ENCODE results near the gene OR7A17.

Gene OR7A17

DNA sequence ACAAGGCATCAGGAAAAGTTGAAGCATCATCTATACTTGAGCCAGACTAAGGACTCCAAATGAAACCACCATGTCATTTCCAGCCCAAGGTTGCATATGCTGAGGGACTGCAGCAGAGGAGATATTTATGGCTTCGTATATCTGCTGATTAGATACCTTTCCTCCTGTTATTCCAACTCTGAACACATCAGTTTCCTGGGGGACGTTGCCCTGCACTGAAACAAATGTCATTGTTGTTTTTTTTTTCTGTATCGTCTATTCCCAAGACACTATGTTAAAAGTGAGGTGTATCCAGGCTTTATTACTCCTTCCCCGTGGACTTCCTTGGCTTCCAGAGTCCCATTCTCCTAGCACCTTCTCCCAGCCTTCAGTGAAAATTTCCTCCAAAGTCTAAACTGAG is at the start of gene OR7A17:
Gene OR7A17, minus strand, starts transcription at position 101 of the 400 bp plus-strand sequence. CDS start 4,777 bp downstream, outside the sequence.
- DNase-seq, result no peak

DNA sequence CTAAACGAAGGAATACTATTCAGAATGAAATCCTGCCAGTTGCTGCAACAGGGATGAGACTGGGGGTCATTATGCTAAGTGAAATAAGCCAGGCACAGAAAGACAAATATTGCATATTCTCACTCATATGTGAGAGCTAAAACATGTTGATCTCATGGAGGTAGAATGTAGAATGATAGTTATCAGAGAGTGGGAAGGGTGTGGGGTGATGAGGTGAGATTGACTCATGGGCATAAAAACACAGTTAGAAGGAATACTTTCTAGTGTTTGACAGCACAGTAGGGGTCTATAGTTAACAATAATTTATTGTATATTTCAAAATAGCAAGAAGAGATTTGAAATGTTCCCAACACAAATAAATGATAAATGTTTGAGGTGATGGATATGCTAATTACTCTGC is 47.6 kb upstream of the OR7A17 start:
- no peak for DNase-seq

- no peak for DNase-seq
Measured at GRCh38 chr19:14916848-14917247, 30.9 kb upstream of the OR7A17 start.

GRCh38 chr19:14915116-14915515 is 29.2 kb upstream of the OR7A17 start:
- DNase-seq, result no peak

- no peak for DNase-seq
Measured at GRCh38 chr19:14906711-14907110, 20.8 kb upstream of the OR7A17 start.

GRCh38 chr19:14901675-14902260 is 15.8 kb upstream of the OR7A17 start:
- no peak for DNase-seq

- no peak for DNase-seq
Measured at GRCh38 chr19:14890643-14891379, 4.9 kb upstream of the OR7A17 start.

DNA sequence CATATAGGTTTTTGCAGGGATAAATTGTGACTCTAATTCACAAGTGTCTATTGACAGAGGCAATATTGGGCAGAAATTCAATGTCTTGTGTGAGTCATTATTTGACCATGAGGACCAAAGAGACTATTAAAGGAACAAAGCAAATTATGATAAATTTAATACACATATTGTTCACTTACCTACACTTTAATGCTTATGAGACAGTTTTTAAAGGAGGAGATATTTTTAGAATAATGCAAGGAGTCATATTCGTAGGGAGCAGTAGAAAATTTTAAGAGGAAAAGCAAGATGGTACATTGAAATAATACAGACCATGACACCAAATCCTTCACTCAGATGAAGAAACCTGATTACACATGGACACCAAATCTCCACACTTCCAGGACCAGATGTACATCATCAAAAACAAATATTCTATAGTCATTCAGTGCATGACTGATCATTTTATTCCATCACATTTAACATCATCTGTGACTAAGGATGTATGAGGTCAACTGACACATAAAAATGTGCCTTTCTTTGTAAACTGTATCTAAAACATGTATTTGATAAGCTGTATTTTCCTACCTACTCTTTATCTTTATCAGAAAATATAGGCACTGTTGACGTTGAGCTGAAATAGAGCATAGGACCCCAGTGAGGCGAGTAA is 4.2 kb upstream of the OR7A17 start:
- no peak for DNase-seq

- no peak for DNase-seq
Measured at GRCh38 chr19:14871619-14872230, 14.2 kb downstream of the OR7A17 start.

- no peak for DNase-seq
Measured at GRCh38 chr19:14868497-14868896, 17.4 kb downstream of the OR7A17 start.

GRCh38 chr19:14848822-14849221 is 37.1 kb downstream of the OR7A17 start, which contains the start of gene OR7A10:
TSS of gene OR7A10 (minus strand) at chr19:14848922. CDS start at chr19:14841877, 7,045 bp downstream.
- no peak for DNase-seq

- DNase-seq, result no peak
Measured at GRCh38 chr19:14843578-14843977, 42.4 kb downstream of the OR7A17 start.

DNA sequence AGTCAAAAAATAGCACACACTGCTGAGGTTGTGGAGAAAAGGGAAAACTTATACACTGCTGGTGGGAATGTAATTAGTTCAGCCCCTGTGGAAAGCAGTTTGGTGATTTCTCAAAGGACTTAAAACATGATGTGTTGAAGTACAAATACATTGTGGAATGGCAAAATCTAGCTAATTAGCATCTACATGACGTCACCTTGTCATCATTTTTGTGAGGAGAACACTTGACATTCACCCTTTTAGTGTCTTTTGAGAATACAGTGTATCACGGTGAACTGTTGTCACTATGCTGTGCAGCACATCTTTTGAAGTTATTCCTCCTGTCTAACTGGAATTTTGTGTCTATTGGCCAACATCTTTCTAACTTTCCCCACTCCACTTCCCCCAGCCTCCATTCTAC is 42.8 kb downstream of the OR7A17 start:
- DNase-seq, result no peak

GRCh38 chr19:14840206-14840605 is 45.7 kb downstream of the OR7A17 start:
- DNase-seq, result no peak

GRCh38 chr19:14837391-14837790 is 48.5 kb downstream of the OR7A17 start:
- no peak for DNase-seq

DNA sequence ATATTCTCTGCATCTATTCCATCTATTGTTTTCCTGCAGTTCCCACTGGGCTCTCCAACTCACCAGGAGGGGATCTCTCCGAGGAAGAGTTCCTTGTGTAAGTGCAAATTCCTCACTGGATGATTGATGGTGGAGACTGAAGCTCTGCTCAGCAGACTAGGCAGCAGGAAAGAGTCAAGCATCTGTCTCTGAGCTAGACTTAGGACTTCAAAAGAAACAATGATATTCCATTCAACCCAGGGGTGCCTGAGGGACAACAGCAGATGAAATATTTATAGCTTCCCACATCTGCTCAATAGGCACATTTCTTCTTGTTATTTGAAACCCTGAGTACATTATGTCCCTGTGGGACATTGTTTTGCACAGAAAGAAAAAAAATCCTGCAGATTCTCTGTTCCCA is 50.9 kb downstream of the OR7A17 start, which contains the start of the genes OR7A5 and OR7C1:
Gene OR7A5, minus strand, starts transcription at position 175 of the 400 bp plus-strand sequence. CDS start 6,944 bp downstream, outside the sequence.
Gene OR7C1, minus strand, starts transcription at position 175 of the 400 bp plus-strand sequence. CDS start 35,049 bp downstream, outside the sequence.
- DNase-seq, result no peak

- no peak for DNase-seq
Measured at GRCh38 chr19:14830702-14831101, 55.2 kb downstream of the OR7A17 start.

All from activated CD4-positive, alpha-beta T cell treated with anti-CD3 and anti-CD28 coated beads, Interleukin-2, amount 50 U/mL, for 4 hours (primary cell).